Kidney epithelial cell (primary cell): Measurements from ENCODE around the gene PRKACA. TPM values are rescaled to one million over a fixed set of nuclear protein-coding genes. Genes with fewer than 3 reads are reported as not detected.
"Not testable (repeated sequence)": the region's sequence is repeated elsewhere in the genome, so short reads cannot be mapped to it uniquely, and the experiment has no call there.

Experiments used
- DNase-seq: peaks from one replicate; pipeline ENCODE4 v3.0.0-alpha.2; 2010; ENCODE audit warnings: low read depth
- H3K27me3 ChIP-seq: 2 replicates; pipeline ENCODE4 v1.6.0; 2011; ENCODE audit warnings: low read length; ENCODE audit not compliant: control insufficient read depth, insufficient read depth
- H3K36me3 ChIP-seq: 2 replicates; pipeline ENCODE4 v1.5.1; 2011; ENCODE audit warnings: low read length; ENCODE audit not compliant: control insufficient read depth, insufficient read depth
- H3K4me3 ChIP-seq: 2 replicates; pipeline ENCODE4 v1.5.1; 2011; ENCODE audit warnings: low read depth, mild to moderate bottlenecking, control low read depth, low read length
- CTCF ChIP-seq: IDR thresholded peaks from 2 replicates; pipeline ENCODE4 v1.5.1; 2011; ENCODE audit warnings: mild to moderate bottlenecking, moderate library complexity, low read length, control low read depth, inconsistent platforms; ENCODE audit not compliant: insufficient read depth, poor library complexity, severe bottlenecking
- total RNA-seq: library from RNA; depleted of rRNA; stranded (reverse); fragments of >200 nt; gene quantifications from 2 replicates; pipeline ENCODE4 v1.2.3, GENCODE V29; 2015

Gene PRKACA
- total RNA-seq, 1 donor from 2014 or later, result 44.5 TPM

GRCh38 chr19:14150041-14150769 lies 32.6 kb upstream of the PRKACA start:
- H3K27me3 ChIP-seq, result no peaks in the 10 kb centered on the region
- H3K4me3 ChIP-seq, result no peak overlapping the region
- DNase-seq, result no peak
- no peaks in the 10 kb centered on the region for H3K36me3 ChIP-seq
- no peak for TF ChIP-seq CTCF

DNA sequence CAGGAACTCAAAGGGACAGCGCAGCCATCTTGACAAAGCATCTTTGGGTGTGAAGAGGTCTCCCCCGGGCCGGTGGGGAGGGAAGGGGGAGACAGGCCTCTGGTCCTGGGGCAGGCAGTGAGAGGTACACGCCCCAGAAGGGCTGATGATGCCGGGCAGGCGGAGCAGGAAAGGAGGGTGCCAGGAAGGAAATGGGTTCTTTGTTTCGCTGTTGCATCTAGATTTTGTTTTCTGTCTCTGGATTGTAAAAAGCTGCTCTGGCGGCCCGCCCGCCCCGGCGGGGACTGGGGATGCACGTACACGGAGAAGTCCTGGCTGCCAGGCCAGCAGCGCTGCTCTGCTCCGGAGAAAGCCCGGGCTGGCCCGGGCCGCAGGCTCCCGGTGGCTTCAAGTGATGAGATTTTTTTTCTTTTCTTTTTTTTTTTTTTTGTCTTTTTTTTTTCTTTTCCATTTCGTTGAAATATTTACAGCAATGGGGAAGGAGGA lies 32.0 kb upstream of the PRKACA start:
- Histone ChIP-seq H3K4me3 (no peak overlapping the region), H3K27me3 (no peaks in the 10 kb centered on the region), H3K36me3 (no peaks in the 10 kb centered on the region)
- no peak for TF ChIP-seq CTCF
- no peak for DNase-seq

DNA sequence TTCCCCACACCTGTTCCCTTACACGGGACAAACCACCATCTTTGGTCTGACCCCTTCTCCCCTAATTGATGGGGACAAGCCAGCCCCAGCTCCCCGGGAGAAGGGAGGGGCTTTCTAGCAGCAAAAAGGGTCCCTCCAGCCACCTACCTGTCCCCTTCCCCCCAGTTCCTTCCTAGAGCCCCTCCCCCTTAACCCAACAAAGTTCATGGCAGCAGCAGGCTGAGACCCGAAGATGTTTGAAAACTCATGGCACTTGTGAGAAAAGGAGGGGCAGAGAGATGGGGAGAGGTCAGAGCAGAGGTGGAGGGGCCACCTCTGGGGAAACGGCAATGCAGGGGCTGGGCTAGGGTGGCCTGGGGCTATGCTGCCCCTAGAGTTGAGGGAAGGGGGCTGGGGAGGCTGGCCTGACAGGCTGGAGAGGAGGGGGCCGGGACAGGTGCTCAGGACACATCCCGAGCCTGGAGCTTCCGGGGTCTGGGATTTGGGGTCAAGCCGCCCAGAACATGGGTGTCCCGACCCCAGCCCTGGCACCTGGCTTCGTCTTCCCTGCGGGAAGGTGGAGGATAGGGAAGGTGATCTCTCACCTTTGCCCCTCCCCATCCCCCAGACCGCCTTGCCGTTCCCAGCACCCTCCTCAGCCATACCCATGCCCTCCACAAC lies 31.3 kb upstream of the PRKACA start:
- H3K36me3 ChIP-seq, result no peaks in the 10 kb centered on the region
- TF ChIP-seq CTCF, result no peak
- no peak overlapping the region for H3K4me3 ChIP-seq
- H3K27me3 ChIP-seq, result no peaks in the 10 kb centered on the region
- no peak for DNase-seq

DNA sequence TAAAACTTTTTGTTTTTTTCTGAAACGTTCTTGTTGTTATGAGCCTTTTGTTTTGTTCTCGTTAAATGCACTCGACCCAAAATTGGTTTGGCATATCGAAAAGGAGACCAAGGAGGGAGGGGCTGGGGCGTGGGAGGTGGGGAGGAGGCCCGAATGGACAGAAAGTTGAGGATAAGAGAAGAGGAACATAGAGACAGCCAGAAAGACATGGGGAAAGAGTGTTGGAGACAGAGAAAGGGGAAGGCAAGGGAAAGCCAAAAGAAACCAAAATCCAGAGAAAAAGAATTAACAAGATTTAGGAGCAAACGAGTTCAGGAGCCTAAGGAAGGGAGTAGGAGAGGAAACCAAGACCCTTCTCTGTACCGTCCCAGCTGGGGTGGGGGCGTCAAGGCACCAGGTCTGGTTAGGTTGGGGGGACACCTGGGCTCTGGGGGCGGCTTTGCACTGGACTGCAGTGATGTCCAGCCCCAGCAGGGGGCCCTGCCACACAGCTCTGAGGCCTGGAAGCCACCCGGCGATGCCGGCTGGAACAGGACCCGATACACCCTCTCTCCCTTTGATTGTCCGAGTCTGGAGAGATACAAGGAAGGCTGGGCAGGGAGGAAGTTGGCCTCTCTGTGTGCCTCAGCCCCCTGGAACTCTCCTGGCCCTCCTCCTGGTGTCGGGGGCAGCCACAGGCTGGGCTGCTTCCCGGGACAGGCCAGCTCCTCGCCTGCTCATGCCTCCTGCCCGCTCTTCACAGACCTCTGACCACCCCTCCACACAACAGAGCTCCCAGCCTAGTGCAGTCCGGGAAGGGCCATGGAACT lies 30.4 kb upstream of the PRKACA start:
- H3K27me3 ChIP-seq, result no peaks in the 10 kb centered on the region
- no peak overlapping the region for H3K4me3 ChIP-seq
- DNase-seq, result peak; percentile 7
- TF ChIP-seq CTCF, result peak; percentile 95
- H3K36me3 ChIP-seq, result no peaks in the 10 kb centered on the region

GRCh38 chr19:14146789-14147216 lies 29.2 kb upstream of the PRKACA start:
- TF ChIP-seq CTCF, result no peak
- DNase-seq, result peak; percentile 53
- Histone ChIP-seq H3K36me3 (no peaks in the 10 kb centered on the region), H3K27me3 (no peaks in the 10 kb centered on the region), H3K4me3 (no peak overlapping the region)

- DNase-seq, H3K36me3 ChIP-seq, H3K4me3 ChIP-seq, H3K27me3 ChIP-seq: not testable (repeated sequence)
Measured at GRCh38 chr19:14146169-14146568, 28.6 kb upstream of the PRKACA start.
